Medulla oblongata (tissue), 1 donor: ENCODE data around the gene IQCM.
"Not testable (repeated sequence)": the region's sequence is repeated elsewhere in the genome, so short reads cannot be mapped to it uniquely, and the experiment has no call there.

Experiments
- DNase-seq: peaks from one replicate; pipeline ENCODE4 v3.0.0-alpha.2; 2015; ENCODE audit errors: extremely low spot score

Gene IQCM

DNA sequence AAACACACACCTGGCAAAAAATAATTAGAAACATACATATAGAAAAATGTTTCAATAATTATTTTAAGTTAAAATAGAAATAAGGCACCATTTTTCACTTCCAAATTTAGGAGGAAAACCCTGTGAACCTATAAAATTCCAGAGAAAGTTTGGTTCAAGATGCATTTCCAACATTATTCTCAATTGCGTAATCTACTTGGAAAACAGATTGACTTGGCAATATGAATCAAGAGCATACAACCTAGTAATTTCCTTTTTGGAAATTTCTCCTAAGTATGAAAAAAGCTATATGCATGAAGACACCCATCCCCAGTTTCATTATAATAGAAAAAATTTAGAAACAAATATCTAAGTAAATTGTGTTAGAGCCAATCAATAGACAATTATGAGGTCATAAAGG, 242.9 kb downstream of the IQCM start:
- DNase-seq: no peak

DNA sequence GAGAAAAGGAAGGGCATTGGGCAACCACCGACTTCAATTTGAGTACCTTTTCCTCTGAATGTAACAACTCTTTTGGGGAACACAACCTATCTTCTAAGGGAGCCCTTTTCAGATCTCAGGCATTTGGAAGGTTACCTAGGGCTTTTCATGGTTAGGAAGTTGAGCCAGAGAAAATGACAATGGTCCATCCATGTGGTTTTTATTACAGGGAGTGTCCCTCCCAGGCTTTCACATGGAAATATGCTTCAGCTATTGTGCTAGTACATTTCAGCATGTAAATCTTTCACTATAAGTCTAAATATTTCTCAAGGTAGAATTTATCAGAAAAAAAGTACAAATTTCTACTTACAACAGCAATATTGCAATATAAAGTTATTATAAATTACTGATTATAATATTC, 259.8 kb downstream of the IQCM start:
- DNase-seq: no peak

DNA sequence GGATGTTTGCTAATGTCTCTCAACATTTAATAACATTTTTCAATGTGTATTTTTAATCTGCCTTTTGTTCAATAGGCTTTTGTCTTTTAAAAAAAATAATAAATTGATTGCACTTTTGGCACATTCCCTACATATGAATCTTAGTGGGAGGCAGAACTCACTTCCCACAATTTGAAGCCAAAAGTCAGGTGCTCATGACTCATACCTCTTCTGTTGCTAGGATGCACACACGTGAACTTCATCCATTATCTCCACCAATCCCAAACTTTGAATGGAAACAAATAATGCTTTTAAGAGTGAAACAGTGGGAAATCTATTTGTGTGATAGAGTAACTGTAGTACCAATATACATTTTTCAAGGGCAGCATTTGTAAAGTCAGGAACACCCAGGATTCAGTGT, 260.5 kb downstream of the IQCM start:
- no peak for DNase-seq

DNA sequence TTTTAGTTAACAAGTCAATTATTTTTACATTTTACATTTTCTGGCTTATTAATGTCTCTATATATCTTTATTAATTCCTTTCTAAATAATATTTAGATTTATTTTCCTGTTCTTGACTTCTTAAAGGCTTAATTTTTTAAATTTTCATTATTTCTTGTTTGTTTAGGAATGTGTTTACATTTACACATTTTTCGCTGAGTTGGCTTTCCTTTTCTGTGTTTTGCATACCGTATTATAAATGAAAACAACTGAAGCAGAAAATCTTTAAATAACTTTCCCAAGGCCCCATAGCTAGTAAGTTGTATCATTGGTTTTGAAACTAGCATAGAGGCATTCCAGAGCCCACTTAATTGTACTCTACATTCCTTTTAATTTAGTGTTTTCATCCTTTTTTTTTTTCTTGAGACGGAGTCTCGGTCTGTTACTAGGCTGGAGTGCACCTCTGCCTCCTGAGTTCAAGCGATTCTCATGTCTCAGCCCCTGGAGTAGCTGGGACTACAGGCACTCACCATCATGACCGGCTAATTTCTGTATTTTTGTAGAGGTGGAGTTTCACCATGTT, 261.6 kb downstream of the IQCM start:
- no peak for DNase-seq

DNA sequence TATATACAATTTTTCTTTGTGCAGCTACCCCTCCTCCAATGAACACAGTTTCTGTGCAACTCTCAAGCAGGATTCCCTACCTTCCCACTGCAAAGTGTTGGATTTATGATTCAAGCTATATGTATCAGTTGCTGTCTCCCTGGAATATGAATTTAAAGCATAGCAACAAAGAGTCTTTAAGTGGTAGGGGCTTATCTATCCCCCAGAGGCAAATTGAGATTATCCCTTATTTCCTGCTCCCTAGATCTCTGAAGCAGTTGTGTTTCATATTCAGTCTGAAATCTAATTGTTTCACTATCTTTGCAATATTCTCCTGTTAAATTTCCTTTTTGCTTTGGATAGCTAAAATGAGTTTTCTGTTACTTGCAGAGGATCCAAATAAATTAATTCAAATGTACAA, 263.0 kb downstream of the IQCM start:
- no peak for DNase-seq

DNA sequence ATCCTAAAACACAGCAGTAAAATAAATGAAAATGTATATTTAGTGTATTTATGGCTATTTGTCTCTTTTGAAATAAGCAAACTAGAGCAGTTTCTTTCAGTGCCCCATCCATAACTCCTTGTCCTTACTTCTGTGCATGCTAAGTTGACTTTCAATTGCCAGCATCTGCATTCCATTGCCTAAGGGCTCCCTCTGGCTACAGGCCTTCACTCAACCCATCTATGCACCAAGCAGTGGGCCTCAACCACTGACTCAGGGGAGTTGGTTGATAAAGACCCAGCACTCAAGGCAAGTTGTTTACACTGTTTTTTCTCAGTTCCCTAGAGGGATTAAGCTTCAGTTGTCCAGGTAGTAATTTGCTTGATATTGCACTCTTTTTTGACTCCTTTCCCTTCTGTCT, 265.7 kb downstream of the IQCM start:
- peak; percentile 25 for DNase-seq

DNA sequence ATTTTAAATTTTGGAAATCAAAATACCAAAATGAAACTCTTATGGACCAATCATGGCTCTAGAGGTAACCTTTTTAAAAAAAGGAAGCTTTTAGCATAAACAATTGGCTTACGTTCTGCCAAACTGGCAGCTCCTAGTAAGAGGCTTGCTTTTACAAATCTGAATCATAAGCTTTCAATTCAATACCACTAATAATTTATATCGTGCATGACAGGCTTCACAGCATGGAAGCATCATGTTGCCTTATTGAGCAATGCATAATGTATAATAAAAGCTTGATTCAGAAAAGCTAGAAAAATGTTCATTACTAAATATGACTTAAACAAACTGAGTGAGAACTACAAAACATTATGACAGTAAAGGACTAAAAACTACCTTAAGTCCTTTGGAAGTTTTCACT, 280.9 kb downstream of the IQCM start:
- no peak for DNase-seq

DNA sequence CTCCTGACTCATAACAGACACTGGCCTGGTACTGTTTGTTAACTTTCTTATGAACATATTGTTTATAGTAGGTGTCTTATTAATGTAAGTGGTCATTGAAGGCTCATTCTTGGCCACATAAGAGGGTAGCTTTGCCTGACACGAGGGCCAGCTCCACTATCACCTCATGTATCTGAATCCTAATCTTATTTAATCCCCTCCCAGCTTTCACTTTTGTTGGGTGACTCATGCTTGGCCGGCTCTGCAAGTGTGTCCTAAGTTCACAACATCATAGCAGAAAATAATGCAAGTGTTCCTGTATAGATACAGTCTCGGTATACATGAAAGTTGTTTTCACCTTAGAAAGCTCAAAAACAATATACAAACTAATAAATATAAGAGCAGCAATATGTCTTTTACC, 283.8 kb downstream of the IQCM start:
- no peak for DNase-seq

DNA sequence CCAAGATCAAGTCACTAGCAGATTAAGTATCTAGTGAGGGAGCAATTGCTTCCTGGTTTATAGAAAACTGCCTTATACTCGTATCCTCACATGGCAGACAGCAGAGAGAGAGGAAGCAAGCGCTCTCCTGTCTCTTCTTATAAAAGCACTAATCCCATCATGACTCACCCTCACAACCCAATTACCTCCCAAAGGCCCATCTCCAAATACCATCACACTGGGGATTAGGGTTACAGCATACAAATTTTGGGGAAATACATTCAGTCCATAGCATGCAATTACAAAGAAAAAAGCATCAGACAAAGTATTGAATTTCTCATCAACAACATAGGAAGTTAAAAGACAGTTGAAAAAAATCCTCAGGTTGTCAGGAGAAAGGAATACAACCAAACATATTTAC, 292.6 kb downstream of the IQCM start:
- DNase-seq: no peak

DNA sequence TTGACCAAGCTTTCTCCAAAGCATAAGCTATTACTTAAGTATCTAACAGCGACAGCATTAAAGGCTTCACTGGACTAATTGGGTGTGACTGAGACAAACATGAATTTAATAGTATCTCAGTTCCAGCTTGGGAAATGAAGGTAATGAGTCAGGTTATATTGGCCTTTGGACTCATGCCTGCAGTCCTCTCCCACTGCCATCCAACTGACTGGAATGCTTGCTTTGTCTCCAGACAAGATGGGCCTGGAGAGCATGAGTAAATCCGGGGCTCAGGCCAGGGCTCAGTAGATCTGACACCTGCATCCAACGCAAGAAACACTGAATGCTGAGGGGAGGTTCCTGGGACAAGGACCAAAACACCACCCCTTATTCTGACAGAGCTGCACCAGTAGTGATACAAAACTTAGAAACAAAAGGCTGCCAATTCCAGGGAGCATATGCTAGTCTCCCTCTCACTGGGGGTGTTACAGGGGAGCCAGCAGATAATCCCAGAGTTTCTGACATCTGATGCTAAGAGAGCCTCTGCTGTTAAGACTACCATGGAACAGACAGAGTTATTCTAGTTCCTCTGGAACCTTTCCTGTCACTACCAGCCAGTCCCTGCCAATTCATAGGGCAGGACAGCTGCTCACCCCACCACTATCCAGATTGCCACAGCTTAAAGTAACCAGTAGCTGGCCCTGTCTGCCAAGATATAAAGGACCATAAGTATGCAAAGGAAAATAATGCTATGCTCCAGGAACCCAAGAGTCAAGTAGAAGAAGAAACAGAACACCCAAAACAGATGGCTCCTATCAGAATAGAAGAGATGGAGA, 293.8 kb downstream of the IQCM start:
- no peak for DNase-seq

DNA sequence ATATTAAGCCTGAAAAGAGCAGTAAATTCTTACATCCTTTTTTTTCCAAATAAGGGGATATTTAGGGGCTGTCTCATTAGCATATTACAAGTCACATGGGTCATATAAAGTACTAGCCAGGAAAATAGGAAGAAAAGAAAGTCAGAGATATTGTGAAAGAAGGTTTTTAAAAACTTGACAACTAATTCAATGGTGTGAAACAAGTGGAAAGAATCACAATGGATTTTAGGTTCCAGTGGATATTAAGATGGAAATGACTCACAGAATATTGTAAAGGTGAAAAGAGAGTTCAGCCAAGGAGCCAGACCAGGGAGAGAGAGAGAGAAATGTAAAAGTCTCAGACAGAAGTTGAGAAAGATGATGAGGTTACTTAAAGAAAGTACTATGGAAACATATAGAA, 297.2 kb downstream of the IQCM start:
- DNase-seq: no peak

DNA sequence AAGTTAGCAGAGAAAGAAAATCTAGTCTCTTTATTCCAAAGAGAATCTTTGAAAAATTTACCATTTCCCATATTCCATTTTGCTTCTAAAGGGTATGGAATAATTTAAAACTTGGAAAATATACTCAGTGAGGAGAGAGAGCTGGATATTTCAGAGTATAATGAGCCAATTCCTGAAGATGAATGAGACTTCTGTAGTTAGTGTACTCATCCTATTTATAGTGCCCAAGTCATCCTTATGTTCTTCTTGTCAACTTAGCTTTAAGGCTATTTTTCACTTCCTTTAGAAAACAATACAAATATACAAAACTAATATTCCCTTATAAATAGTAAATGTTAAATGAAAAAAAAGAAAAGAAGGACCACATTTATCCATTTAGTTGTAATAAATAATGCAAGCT, 302.6 kb downstream of the IQCM start:
- no peak for DNase-seq

DNA sequence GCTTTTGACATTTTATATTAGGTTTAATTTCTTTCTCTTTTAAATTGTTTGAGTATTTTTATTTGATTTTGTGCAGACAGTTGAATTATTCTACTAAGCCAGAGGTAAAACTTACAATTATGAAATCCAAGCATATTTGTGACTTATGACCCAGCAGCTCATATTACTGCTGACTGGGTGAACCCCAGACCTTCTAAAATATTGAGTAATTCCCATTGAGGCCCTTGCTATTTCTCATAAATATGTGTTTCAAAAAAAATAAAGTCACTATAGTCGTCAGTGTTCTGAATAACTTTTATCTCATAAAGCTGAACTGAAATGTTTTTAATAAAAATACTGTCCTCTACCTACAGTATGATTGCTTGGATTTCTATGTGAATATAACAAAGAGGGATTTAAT, 303.1 kb downstream of the IQCM start:
- DNase-seq: no peak

DNA sequence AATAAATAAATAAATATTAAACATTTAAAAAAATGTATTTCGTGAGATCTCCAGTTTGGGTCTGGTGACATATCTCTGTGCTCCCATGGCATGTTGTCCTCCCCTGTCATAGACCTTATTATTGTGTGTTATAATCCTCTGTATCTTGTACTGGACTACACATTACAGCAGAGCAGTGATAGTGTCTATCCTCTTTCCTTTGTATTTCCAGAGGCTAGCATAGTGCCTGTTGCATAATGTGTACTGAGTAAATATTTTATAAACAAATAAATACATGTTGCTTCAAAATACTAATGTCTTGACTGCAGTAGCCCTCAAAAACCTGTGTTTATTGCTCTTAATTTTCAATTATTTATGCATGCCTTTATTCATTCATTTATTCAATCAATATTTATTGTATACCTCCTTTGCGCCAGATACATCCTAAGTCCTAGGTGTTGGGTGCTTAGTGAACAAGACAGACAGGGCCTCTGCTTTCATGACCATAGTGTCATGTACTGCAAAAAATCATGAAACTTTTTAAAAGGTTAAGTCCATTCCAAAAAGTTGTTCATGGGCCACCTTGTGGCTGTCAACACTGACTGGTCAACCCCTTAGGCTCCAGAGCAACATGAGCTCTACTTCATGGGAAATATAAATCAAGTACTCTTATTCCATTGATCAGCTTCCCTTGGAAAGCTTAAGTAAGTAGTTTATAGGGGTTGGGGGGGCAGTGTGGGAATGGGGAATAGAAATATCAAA, 303.9 kb downstream of the IQCM start:
- DNase-seq: no peak

DNA sequence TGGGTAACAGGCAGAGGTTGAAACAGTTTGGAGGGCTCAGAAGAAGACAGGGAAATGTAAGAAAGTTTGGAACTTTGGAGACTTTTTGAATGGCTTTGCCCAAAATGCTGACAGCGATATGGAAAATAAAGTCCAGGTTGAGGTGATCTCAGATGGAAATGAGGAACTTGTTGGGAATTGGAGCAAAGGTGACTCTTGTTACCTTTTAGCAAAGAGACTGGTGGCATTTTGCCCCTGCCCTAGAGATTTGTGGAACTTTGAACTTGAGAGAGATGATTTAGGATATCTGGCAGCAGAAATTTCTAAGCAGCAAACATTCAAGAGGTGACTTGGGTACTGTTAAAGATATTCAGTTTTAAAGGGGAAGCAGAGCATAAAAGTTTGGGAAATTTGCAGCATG, 308.3 kb downstream of the IQCM start:
- DNase-seq: not testable (repeated sequence)

DNA sequence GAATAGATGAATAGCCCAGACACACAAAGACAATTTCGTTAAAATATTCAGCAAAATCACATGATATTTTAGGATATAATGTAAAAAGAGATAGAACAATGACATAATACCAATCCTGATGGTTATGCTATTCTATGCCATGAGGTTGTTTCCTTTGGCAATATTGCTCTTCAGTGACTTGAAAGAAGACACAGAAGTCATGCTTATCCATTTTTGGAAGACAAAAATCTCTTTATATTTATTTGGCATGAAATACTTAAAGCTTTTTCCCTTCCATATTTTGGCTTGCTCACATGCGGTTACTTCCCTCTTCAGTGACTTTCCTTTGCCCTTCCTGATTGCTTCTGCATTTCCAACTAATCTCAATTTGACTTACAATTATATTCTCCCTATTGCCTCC, 314.8 kb downstream of the IQCM start:
- no peak for DNase-seq

DNA sequence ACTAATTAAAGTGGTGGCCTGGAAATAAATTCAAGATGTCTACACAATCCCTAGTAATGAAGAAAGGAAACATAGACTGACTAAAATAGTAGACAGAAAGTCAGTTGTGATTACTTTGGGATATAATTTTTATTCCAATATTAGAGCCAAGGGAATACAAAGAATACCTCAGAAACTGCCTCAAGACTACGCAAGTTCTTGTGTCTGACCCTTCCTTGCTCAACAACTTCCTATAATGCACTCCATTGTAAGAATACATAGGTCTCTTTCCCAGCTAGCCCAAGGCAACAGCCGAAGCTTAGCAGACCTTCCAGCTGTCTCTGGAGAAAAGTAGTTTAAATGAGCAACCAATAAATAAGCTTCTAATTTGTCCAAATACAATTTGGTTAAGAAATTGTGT, 315.9 kb downstream of the IQCM start:
- DNase-seq: no peak

DNA sequence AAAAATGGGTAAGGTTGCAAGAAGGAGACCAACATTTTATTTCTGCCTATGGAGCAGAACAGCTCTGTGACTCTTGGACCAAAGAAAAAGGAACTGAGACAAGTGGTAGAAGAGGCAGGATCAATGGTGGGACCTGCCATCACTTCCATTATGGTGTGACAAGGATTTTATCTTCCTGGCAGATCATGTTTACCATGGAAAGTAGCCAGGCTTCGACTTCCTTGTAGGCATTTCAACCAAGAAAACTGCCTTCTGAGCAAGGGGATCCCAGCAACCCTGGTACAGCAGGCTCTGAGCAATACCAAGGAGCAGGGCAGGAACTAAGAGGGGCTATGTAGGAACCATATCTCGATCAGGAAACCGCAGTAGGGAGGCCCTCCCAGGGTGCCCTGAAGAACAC, 317.4 kb downstream of the IQCM start:
- DNase-seq: no peak

DNA sequence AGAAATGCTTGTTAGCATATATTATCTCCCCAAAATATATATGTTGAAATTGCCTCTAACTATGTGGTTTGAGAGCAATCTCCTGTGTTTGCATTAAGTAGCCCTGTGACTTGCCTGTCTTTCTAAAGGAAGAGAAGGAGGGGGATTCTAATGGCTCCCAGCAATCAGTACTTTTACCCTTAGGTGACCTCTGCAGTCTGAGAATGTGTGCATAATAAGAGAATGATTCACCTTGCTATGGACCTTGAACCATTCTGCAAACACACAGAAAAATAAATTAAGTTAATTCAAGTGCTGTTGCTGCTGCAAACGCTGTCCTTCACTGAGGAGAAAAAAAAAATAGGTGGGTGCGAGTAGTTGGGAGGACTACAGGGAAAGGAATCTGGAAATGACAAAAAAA, 322.2 kb downstream of the IQCM start:
- DNase-seq: no peak

DNA sequence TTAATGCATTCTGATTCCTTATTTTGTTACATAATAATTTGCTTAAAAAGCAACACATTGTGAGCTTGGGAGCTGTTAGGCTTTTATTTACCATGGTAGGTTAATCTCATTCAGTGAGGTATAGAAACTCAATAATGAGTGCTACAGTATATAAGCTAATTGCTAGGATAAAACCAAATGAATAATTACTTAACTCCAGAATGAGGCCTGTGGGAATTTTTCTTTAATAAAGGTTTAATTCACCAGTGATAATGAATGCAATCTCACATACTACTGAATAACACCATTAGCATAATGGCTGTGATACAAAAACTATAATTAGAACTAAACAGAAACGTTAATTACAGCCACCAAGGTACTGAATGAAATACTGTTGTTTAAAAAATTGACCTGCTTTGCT, 326.3 kb downstream of the IQCM start:
- no peak for DNase-seq

DNA sequence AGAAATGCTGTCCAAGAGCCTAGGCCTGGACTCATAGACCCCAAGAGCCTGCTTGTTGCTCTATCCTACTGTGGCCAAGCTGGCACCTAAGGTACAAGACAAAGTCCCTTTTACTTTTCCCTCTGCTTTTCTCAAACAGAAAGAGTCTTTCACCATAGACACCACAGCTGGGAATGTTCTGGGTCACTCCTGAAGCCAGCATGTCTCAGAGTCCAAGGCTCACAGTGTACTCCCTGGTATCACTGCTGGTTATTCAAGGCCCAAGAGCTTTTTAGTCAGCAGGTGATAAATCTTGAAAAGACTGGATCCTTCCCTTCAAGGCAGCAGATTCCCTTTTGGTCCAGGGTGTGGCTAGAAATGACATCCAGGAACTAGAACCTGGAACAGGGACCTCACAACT, 328.8 kb downstream of the IQCM start:
- DNase-seq: no peak

DNA sequence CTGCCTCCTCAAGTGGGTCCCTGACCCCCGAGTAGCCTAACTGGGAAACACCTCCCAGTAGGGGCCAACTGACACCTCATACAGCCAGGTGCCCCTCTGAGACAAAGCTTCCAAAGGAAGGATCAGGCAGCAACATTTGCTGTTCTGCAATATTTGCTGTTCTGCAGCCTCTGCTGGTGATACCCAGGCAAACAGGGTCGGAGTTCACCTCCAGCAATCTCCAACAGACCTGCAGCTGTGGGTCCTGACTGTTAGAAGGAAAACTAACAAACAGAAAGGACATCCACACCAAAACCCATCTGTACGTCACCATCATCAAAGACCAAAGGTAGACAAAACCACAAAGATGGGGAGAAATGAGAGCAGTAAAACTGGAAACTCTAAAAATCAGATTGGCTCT, 347.0 kb downstream of the IQCM start:
- DNase-seq: not testable (repeated sequence)

DNA sequence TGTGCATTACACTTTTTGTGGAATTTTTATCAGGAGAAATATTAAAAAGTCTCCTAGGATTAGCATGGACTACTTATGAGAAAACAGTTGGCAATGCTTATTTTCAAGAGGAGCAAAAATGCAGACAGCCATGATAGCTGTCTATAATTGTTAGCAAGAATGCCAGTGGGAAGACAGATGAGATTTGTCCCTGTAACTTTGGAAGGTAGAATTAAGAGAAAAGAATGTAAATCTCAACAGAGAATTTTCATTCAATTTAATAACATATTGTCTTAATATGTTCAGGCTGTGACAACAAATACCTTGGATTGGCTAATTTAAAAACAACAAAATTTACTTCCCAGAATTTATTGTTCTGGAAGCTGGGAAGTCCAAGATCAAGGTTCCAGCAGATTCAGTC, 349.2 kb downstream of the IQCM start:
- DNase-seq: no peak
